GM12892 (cell line): ENCODE results near the gene ANKFN1.

Experiments
- POLR2A ChIP-seq: IDR thresholded peaks from 2 replicates; pipeline ENCODE4 v1.6.1; 2011; ENCODE audit warnings: low read depth, low read length, control low read depth
- POLR2AphosphoS5 ChIP-seq: IDR thresholded peaks from 2 replicates; pipeline ENCODE4 v1.6.1; 2011; ENCODE audit warnings: low read depth, low read length, control low read depth
- TAF1 ChIP-seq: IDR thresholded peaks from 2 replicates; pipeline ENCODE4 v1.6.1; 2011; ENCODE audit warnings: low read depth, mild to moderate bottlenecking, control low read depth, low read length, borderline replicate concordance

- no peak for TF ChIP-seq POLR2AphosphoS5
- no peak for TF ChIP-seq POLR2A
- TF ChIP-seq TAF1 = no peak
These were observed 3.8 kb upstream of the ANKFN1 start for GRCh38 chr17:56149266-56150036.
